Keratinocyte (primary cell): ENCODE data around the gene TTI1. TPM values are rescaled to one million over a fixed set of nuclear protein-coding genes. Genes with fewer than 3 reads are reported as not detected.

Source experiments
- DNase-seq: peaks from one replicate; pipeline ENCODE4 v3.0.0-alpha.2; 2011; ENCODE audit warnings: low read depth, missing footprints, low spot score
- FAIRE-seq: peaks from 2 replicates; lab custom pipeline; 2011; peaks lifted over from hg19 to GRCh38; lab: Jason Lieb, UNC
- H2AFZ ChIP-seq: 2 replicates; pipeline ENCODE4 v1.6.0; 2012; ENCODE audit warnings: low read length, control low read depth, inconsistent platforms; ENCODE audit not compliant: control insufficient read depth
- H3K27ac ChIP-seq: 2 replicates; pipeline ENCODE4 v1.5.1; 2011; ENCODE audit warnings: low read length; ENCODE audit not compliant: control insufficient read depth, insufficient read depth
- H3K27me3 ChIP-seq: 3 replicates; pipeline ENCODE4 v1.6.0; 2011; ENCODE audit warnings: low read length; ENCODE audit not compliant: control insufficient read depth, insufficient read depth; ENCODE audit errors: extremely low read depth
- H3K36me3 ChIP-seq, 2 experiments: 2 replicates in 1 of 2; 3 replicates in 1 of 2; pipeline ENCODE4 v1.5.1; 2011; ENCODE audit warnings: low read length in 2 of 2, mild to moderate bottlenecking in 1 of 2; ENCODE audit not compliant: control insufficient read depth in 2 of 2, insufficient read depth in 2 of 2; ENCODE audit errors: extremely low read depth in 1 of 2
- H3K4me1 ChIP-seq: 3 replicates; pipeline ENCODE4 v1.5.1; 2011; ENCODE audit warnings: low read length; ENCODE audit not compliant: control insufficient read depth, insufficient read depth; ENCODE audit errors: extremely low read depth
- H3K4me2 ChIP-seq: 3 replicates; pipeline ENCODE4 v1.6.0; 2011; ENCODE audit warnings: low read depth, low read length; ENCODE audit not compliant: control insufficient read depth, insufficient read depth; ENCODE audit errors: extremely low read depth
- H3K4me3 ChIP-seq, 3 experiments: fragments of 200-600 bp in 1 of 3; sonication (generic) in 1 of 3; 2 replicates in 2 of 3; 3 replicates in 1 of 3; pipeline ENCODE4 v1.5.1; 2011 to 2016; ENCODE audit warnings: low read length in 3 of 3, mild to moderate bottlenecking in 3 of 3, control low read depth in 2 of 3, inconsistent platforms in 1 of 3, low read depth in 1 of 3, mixed read lengths in 1 of 3, mixed run types in 1 of 3, moderate library complexity in 1 of 3; ENCODE audit not compliant: control insufficient read depth in 2 of 3, insufficient read depth in 2 of 3; ENCODE audit errors: extremely low read depth in 1 of 3
- H3K79me2 ChIP-seq: 2 replicates; pipeline ENCODE4 v1.6.0; 2012; ENCODE audit warnings: low read length; ENCODE audit not compliant: control insufficient read depth, insufficient read depth
- H3K9ac ChIP-seq: 3 replicates; pipeline ENCODE4 v1.6.0; 2011; ENCODE audit warnings: low read length; ENCODE audit not compliant: control insufficient read depth, insufficient read depth; ENCODE audit errors: extremely low read depth
- H3K9me1 ChIP-seq: 3 replicates; pipeline ENCODE4 v1.6.0; 2011; ENCODE audit warnings: low read length; ENCODE audit not compliant: control insufficient read depth, insufficient read depth; ENCODE audit errors: extremely low read depth
- H3K9me3 ChIP-seq: 2 replicates; pipeline ENCODE4 v1.5.1; 2012; ENCODE audit warnings: low read depth, low read length; ENCODE audit not compliant: control insufficient read depth
- H4K20me1 ChIP-seq: 3 replicates; pipeline ENCODE4 v1.6.0; 2011; ENCODE audit warnings: low read length; ENCODE audit not compliant: control insufficient read depth, insufficient read depth; ENCODE audit errors: extremely low read depth
- EZH2 ChIP-seq: IDR thresholded peaks from one replicate; pipeline ENCODE4 v1.6.1; 2012; ENCODE audit warnings: inconsistent platforms, mild to moderate bottlenecking, low read length, moderate library complexity
- dilution Hi-C: fragments of 300-500 bp; cut with MboI; formaldehyde crosslinking; loops from one replicate; pipeline ENCODE4 v1.7.0; 2020; ENCODE audit warnings: low sequenced_read_pairs; ENCODE audit not compliant: extremely low pct_ligation_motif_present
- polyA plus RNA-seq, 5 experiments: library from polyadenylated mRNA; depleted of rRNA in 3 of 5; stranded (reverse) in 3 of 5; stranded (forward) in 1 of 5; unstranded in 1 of 5; fragments of >200 nt; gene quantifications; 1 replicate in 1 of 5; 2 replicates in 3 of 5; 3 replicates in 1 of 5; pipeline versions ENCODE4 v1.2.1 to v1.2.3, GENCODE V29; 2011 to 2012; ENCODE audit warnings: missing spikeins in 2 of 5, low read depth in 1 of 5, low replicate concordance in 1 of 5
- TF ChIP-seq, protein P1 (sequence below), 3 experiments: IDR thresholded peaks in 1 of 3; conservative IDR thresholded peaks in 1 of 3; optimal IDR thresholded peaks in 1 of 3; 2 replicates in 2 of 3; 3 replicates in 1 of 3; pipeline versions ENCODE3 to v1.5.1; 2011; ENCODE audit warnings: low read length in 3 of 3, mild to moderate bottlenecking in 3 of 3, moderate library complexity in 2 of 3, control low read depth in 1 of 3, inconsistent platforms in 1 of 3; ENCODE audit not compliant: insufficient read depth in 2 of 3; ENCODE audit errors: extremely low read depth in 1 of 3

Gene TTI1
- polyA plus RNA-seq, 1 donor (not counting 4 experiments of a cell fraction or from before 2014, with no cell fraction given), result 13.5 TPM

DNA sequence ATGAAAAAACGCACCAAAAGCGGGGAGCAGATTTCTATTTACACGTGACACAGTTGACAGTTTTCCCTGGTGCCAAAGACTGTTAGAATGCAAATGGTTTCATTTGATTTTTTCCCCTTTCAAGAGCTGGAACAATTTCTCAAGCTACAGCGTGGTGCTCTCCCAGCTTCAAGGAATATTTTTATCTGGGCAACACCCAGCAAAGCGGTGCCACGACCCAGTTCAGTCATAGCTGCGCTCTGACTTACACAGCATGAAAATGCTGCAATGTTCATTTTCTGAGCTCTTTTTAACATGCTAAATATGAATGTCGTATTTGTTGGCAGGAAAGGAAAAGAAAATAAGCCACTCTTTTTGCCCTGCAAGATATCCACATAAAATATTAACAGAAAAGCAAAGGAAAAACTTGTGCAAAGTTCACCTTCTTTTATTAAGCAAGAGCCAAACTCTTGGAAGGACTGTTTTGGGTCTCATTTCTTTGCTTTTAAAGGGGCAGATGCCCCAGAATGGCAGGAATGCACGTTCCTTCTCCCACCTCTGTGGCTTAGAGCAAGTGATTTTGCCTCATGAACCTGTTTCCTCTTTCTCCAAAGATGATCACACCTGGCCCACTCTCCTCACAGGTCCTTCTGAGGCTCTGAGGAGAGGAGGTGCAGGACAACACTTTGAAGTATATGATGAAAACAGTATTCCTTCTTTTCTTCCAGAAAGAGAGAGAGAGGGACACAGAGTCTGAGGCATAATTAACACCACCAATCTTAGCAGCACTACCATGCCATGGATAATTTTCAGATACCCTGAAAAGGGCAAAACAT lies 47.0 kb downstream of the TTI1 start:
- Histone ChIP-seq H3K36me3 (peaks cover 4 to 6% of the 10 kb centered on the region in 2 experiments), H3K9me3 (no peaks in the 10 kb centered on the region), H2AFZ (no peak overlapping the region), H4K20me1 (no peaks in the 10 kb centered on the region), H3K9me1 (no peaks in the 10 kb centered on the region), H3K4me1 (peaks cover 16% of the 10 kb centered on the region), H3K4me3 (no peak overlapping the region), H3K9ac (no peak overlapping the region), H3K4me2 (no peak overlapping the region), H3K79me2 (no peaks in the 10 kb centered on the region), H3K27ac (no peak overlapping the region), H3K27me3 (no peaks in the 10 kb centered on the region)
- dilution Hi-C loops, result no loop called here
- DNase-seq, result no peak
- no peak for FAIRE-seq
- TF ChIP-seq, protein P1, sequence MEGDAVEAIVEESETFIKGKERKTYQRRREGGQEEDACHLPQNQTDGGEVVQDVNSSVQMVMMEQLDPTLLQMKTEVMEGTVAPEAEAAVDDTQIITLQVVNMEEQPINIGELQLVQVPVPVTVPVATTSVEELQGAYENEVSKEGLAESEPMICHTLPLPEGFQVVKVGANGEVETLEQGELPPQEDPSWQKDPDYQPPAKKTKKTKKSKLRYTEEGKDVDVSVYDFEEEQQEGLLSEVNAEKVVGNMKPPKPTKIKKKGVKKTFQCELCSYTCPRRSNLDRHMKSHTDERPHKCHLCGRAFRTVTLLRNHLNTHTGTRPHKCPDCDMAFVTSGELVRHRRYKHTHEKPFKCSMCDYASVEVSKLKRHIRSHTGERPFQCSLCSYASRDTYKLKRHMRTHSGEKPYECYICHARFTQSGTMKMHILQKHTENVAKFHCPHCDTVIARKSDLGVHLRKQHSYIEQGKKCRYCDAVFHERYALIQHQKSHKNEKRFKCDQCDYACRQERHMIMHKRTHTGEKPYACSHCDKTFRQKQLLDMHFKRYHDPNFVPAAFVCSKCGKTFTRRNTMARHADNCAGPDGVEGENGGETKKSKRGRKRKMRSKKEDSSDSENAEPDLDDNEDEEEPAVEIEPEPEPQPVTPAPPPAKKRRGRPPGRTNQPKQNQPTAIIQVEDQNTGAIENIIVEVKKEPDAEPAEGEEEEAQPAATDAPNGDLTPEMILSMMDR (optimal IDR thresholded peaks at IDR 0.05 in 1 of 3, IDR thresholded peaks at IDR 0.05 in 1 of 3, conservative IDR thresholded peaks at IDR 0.05 in 1 of 3; ENCODE audit: extremely low read depth in 1 of 3, insufficient read depth in 2 of 3, low read length in 3 of 3), result no peak
- TF ChIP-seq EZH2, result no peak

- H3K4me1 ChIP-seq, result no peaks in the 10 kb centered on the region
- dilution Hi-C loops, result no loop called here
- H2AFZ ChIP-seq, result no peak overlapping the region
- H3K9me1 ChIP-seq, result no peaks in the 10 kb centered on the region
- H3K79me2 ChIP-seq, result no peaks in the 10 kb centered on the region
- H3K4me3 ChIP-seq, result no peak overlapping the region
- TF ChIP-seq, protein P1 (optimal IDR thresholded peaks at IDR 0.05 in 1 of 3, IDR thresholded peaks at IDR 0.05 in 1 of 3, conservative IDR thresholded peaks at IDR 0.05 in 1 of 3; ENCODE audit: extremely low read depth in 1 of 3, insufficient read depth in 2 of 3, low read length in 3 of 3), result no peak
- TF ChIP-seq EZH2, result no peak
- DNase-seq (no peak), FAIRE-seq (no peak)
- H3K36me3 ChIP-seq, result peaks cover 4 to 6% of the 10 kb centered on the region in 2 experiments
- H3K27ac ChIP-seq, result no peak overlapping the region
- no peaks in the 10 kb centered on the region for H3K9me3 ChIP-seq
- no peak overlapping the region for H3K4me2 ChIP-seq
- no peaks in the 10 kb centered on the region for H3K27me3 ChIP-seq
- no peak overlapping the region for H3K9ac ChIP-seq
- H4K20me1 ChIP-seq, result no peaks in the 10 kb centered on the region
Measured at GRCh38 chr20:37984018-37984785, 49.1 kb downstream of the TTI1 start.
